ENCODE measurements around the gene MACIR. TPM values are rescaled to one million over a fixed set of nuclear protein-coding genes. Genes with fewer than 3 reads are reported as not detected.

MACIR gene
- total and polyA plus RNA-seq, 10 of the 15 experiments (the other 5 are each of a cell fraction or from before 2014, with no cell fraction given) = 2.1 to 16.1 (median 10.8) TPM

- TF ChIP-seq MTA3 (IDR thresholded peaks at IDR 0.05; ENCODE audit: borderline replicate concordance, low read length) = no peak
- TF ChIP-seq SREBF1 (IDR thresholded peaks at IDR 0.05; ENCODE audit: low read length) = no peak
- TF ChIP-seq ZBED1 (IDR thresholded peaks at IDR 0.05; ENCODE audit: borderline replicate concordance) = no peak
- no peak for TF ChIP-seq ZNF687 (IDR thresholded peaks at IDR 0.05)
- TF ChIP-seq EGR1 (IDR thresholded peaks at IDR 0.05; ENCODE audit: borderline replicate concordance in 1 of 2, low read depth in 2 of 2, low read length in 2 of 2) = no peak
Measured at GRCh38 chr5:103270581-103270980, 12.0 kb downstream of the MACIR start (continued).

DNA sequence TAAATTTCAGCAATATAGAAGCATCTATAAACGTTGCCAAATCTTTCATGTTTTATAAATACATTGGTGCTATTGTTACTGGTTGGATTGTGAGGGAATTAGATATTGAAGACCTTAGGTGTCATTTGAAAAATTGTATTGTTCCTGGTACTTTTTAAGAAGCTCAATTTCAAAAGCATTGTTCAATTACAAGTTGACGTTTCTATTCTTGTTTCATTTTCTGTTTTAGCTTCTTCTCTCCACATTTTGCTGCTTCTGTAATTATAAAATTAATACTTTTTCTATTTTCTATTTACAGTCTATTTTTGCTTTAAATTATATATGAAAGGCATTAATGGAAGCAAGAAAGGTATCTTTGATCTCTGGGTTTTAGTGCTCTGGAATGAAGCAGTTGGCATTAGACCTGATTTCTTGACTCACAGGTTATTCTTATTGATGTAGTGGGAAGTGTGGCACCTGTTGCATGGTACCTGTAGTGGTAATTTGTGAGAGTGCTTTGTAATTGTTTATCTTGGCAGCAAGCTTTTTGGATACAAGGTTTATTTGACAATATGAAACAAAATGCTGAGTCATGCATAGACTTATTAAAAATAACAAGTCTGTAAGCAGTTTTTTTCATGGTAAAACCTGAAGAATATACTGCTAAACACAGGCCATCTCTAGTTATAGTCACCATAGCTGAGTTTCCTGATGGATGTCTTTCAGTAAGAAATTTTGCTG, 13.2 kb downstream of the MACIR start:
- Histone ChIP-seq H3K4me3 (peak overlapping the region; percentile 51; the same call in 1 of the 2 replicates), H3K79me2 (ENCODE audit: control insufficient read depth, insufficient read depth, low read length) (peaks cover 14% of the 10 kb centered on the region), H3K4me1 (ENCODE audit: control insufficient read depth, insufficient read depth, low read length) (peaks cover 10% of the 10 kb centered on the region), H3K9me3 (replicated peaks; ENCODE audit: control insufficient read depth, insufficient read depth, low read length) (no peaks in the 10 kb centered on the region), H3K9ac (ENCODE audit: control insufficient read depth, insufficient read depth, low read length) (0 out of 2 replicates have a peak overlapping the region, but pooled peaks have one; percentile 26), H3K4me2 (ENCODE audit: control insufficient read depth, insufficient read depth) (peak overlapping the region; percentile 85), H3K27me3 (replicated peaks in 1 of 2; ENCODE audit: control insufficient read depth in 2 of 2, insufficient read depth in 2 of 2, low read length in 1 of 2) (no peaks in the 10 kb centered on the region), H3K27ac (ENCODE audit: control insufficient read depth, insufficient read depth) (peak overlapping the region; percentile 47; the same call in 1 of the 2 replicates), H4K20me1 (ENCODE audit: control insufficient read depth, insufficient read depth) (no peaks in the 10 kb centered on the region), H3K36me3 (ENCODE audit: control insufficient read depth in 2 of 2, insufficient read depth in 2 of 2, low read length in 1 of 2) (peaks cover 3 to 6% of the 10 kb centered on the region in 2 experiments; a peak in 3 of 4 replicates), H2AFZ (ENCODE audit: control insufficient read depth, low read depth, low read length) (peak overlapping the region; percentile 36)
- POLR2A ChIA-PET = interaction anchor here (0.6 to 1.9 kb wide), 5 partner anchors 8 to 221 kb away, joined by 4 to 6 read pairs (median 4); partner anchors contain the start of gene MACIR
- RAD21 ChIA-PET (ENCODE audit: unreplicated experiment) = interaction anchor here (1.1 to 4.3 kb wide), 3 partner anchors 11 to 39 kb away, joined by 3 to 34 read pairs (median 4); partner anchors contain the start of gene MACIR
- 9% methylated on average over 2 of the region's 2 CpGs for WGBS (ENCODE audit: insufficient coverage, insufficient replicate concordance, low lambda C conversion rate, missing lambda C conversion rate)
- TF ChIP-seq SMARCA5 (IDR thresholded peaks at IDR 0.05) (no peak), BACH1 (IDR thresholded peaks at IDR 0.05; ENCODE audit: borderline replicate concordance) (peak; percentile 98)
- SMC1A ChIA-PET (ENCODE audit: uncharacterized antibody, unreplicated experiment) = interaction anchor here (0.6 to 7.6 kb wide), 4 partner anchors 12 to 203 kb away, joined by 3 to 64 read pairs (median 4); partner anchors contain the start of gene MACIR
- CTCF ChIA-PET = interaction anchor here (0.6 to 2.2 kb wide), 11 partner anchors 9 to 203 kb away, joined by 3 to 10 read pairs (median 3); partner anchors contain the start of gene MACIR
- in situ Hi-C loops (cut with MboI) (no loop called here), intact Hi-C loops (cut with micrococcal nuclease; ENCODE audit: unreplicated experiment) (no loop called here)
- FAIRE-seq (no peak), DNase-seq (ENCODE audit: low read depth, low spot score) (no peak), ATAC-seq (peak; percentile 61)
- BruUV-seq (replicated peaks) = no TSS peak
